ENCODE results near the gene SERAC1. TPM values are rescaled to one million over a fixed set of nuclear protein-coding genes. Genes with fewer than 3 reads are reported as not detected.
"Not testable (repeated sequence)": the region's sequence is repeated elsewhere in the genome, so short reads cannot be mapped to it uniquely, and the experiment has no call there.

Gene SERAC1
- total RNA-seq, 1 donor from 2014 or later, result 9.3 TPM

GRCh38 chr6:158152659-158153058 is 15.4 kb downstream of the SERAC1 start:
- DNase-seq (ENCODE audit: low read depth) (no peak), FAIRE-seq (no peak)
- Histone ChIP-seq H3K4me3 (ENCODE audit: insufficient read depth, low read depth, low read length) (no peak overlapping the region), H2AFZ (ENCODE audit: low read depth, low read length) (no peak overlapping the region), H3K27ac (ENCODE audit: low read depth, low read length) (no peak overlapping the region), H3K4me2 (ENCODE audit: low read length) (no peak overlapping the region), H3K27me3 (ENCODE audit: insufficient read depth, low read length) (no peaks in the 10 kb centered on the region), H3K36me3 (ENCODE audit: insufficient read depth, low read length) (peaks cover 4% of the 10 kb centered on the region), H3K9ac (ENCODE audit: low read length) (no peak overlapping the region), H4K20me1 (ENCODE audit: insufficient read depth, low read length) (no peaks in the 10 kb centered on the region), H3K4me1 (ENCODE audit: insufficient read depth, low read length) (peaks cover 18% of the 10 kb centered on the region), H3K9me3 (ENCODE audit: insufficient read depth, low read depth, low read length) (no peaks in the 10 kb centered on the region), H3K79me2 (ENCODE audit: insufficient read depth, low read length) (no peaks in the 10 kb centered on the region)
- Mint-ChIP-seq H3K27me3 (ENCODE audit: low read depth, unreplicated experiment) (no peaks in the 10 kb centered on the region), H3K9me3 (ENCODE audit: unreplicated experiment) (no peaks in the 10 kb centered on the region), H3K4me3 (ENCODE audit: unreplicated experiment) (no peak overlapping the region), H3K4me1 (ENCODE audit: low read depth, unreplicated experiment) (peaks cover 9% of the 10 kb centered on the region), H3K36me3 (ENCODE audit: low read depth, unreplicated experiment) (peaks cover 10% of the 10 kb centered on the region), H3K27ac (ENCODE audit: unreplicated experiment) (no peak overlapping the region)
- no peak for TF ChIP-seq EZH2 (IDR thresholded peaks at IDR 0.05; ENCODE audit: insufficient read depth, low read length)
- no peak for TF ChIP-seq CTCF (IDR thresholded peaks at IDR 0.05; ENCODE audit: insufficient read depth, low read depth, low read length)

- H3K4me1 ChIP-seq (ENCODE audit: insufficient read depth, low read length), result peaks cover 18% of the 10 kb centered on the region
- not testable (repeated sequence) for H3K27me3 ChIP-seq (ENCODE audit: insufficient read depth, low read length); FAIRE-seq; H3K27ac Mint-ChIP-seq (ENCODE audit: unreplicated experiment); H3K27me3 Mint-ChIP-seq (ENCODE audit: low read depth, unreplicated experiment); H3K4me3 Mint-ChIP-seq (ENCODE audit: unreplicated experiment); DNase-seq (ENCODE audit: low read depth); H3K4me3 ChIP-seq (ENCODE audit: insufficient read depth, low read depth, low read length); H3K36me3 ChIP-seq (ENCODE audit: insufficient read depth, low read length); H2AFZ ChIP-seq (ENCODE audit: low read depth, low read length); H4K20me1 ChIP-seq (ENCODE audit: insufficient read depth, low read length); H3K79me2 ChIP-seq (ENCODE audit: insufficient read depth, low read length); H3K9ac ChIP-seq (ENCODE audit: low read length); H3K9me3 Mint-ChIP-seq (ENCODE audit: unreplicated experiment); H3K4me2 ChIP-seq (ENCODE audit: low read length); H3K36me3 Mint-ChIP-seq (ENCODE audit: low read depth, unreplicated experiment); H3K9me3 ChIP-seq (ENCODE audit: insufficient read depth, low read depth, low read length); H3K27ac ChIP-seq (ENCODE audit: low read depth, low read length); H3K4me1 Mint-ChIP-seq (ENCODE audit: low read depth, unreplicated experiment)
Measured at GRCh38 chr6:158152025-158152424, 16.0 kb downstream of the SERAC1 start.

GRCh38 chr6:158150701-158151100 is 17.4 kb downstream of the SERAC1 start:
- peaks cover 11% of the 10 kb centered on the region for H3K36me3 Mint-ChIP-seq (ENCODE audit: low read depth, unreplicated experiment)
- no peak overlapping the region for H2AFZ ChIP-seq (ENCODE audit: low read depth, low read length)
- H3K27me3 Mint-ChIP-seq (ENCODE audit: low read depth, unreplicated experiment), result no peaks in the 10 kb centered on the region
- no peaks in the 10 kb centered on the region for H4K20me1 ChIP-seq (ENCODE audit: insufficient read depth, low read length)
- DNase-seq (ENCODE audit: low read depth), result peak; percentile 79
- H3K4me3 Mint-ChIP-seq (ENCODE audit: unreplicated experiment), result no peak overlapping the region
- peaks cover 9% of the 10 kb centered on the region for H3K4me1 Mint-ChIP-seq (ENCODE audit: low read depth, unreplicated experiment)
- no peaks in the 10 kb centered on the region for H3K9me3 Mint-ChIP-seq (ENCODE audit: unreplicated experiment)
- H3K36me3 ChIP-seq (ENCODE audit: insufficient read depth, low read length), result peaks cover 5% of the 10 kb centered on the region
- no peaks in the 10 kb centered on the region for H3K79me2 ChIP-seq (ENCODE audit: insufficient read depth, low read length)
- FAIRE-seq, result peak; percentile 34
- no peak overlapping the region for H3K4me3 ChIP-seq (ENCODE audit: insufficient read depth, low read depth, low read length)
- H3K27ac ChIP-seq (ENCODE audit: low read depth, low read length), result peak overlapping the region; percentile 84
- H3K27ac Mint-ChIP-seq (ENCODE audit: unreplicated experiment), result no peak overlapping the region
- no peaks in the 10 kb centered on the region for H3K9me3 ChIP-seq (ENCODE audit: insufficient read depth, low read depth, low read length)
- H3K9ac ChIP-seq (ENCODE audit: low read length), result peak overlapping the region; percentile 37
- no peaks in the 10 kb centered on the region for H3K27me3 ChIP-seq (ENCODE audit: insufficient read depth, low read length)
- TF ChIP-seq CTCF (IDR thresholded peaks at IDR 0.05; ENCODE audit: insufficient read depth, low read depth, low read length), result no peak
- H3K4me2 ChIP-seq (ENCODE audit: low read length), result peak overlapping the region; percentile 57
- peaks cover 18% of the 10 kb centered on the region for H3K4me1 ChIP-seq (ENCODE audit: insufficient read depth, low read length)

Data from astrocyte (in vitro differentiated cells and primary cell).